Measurements from ENCODE around the gene GPX3.

GPX3 gene

DNA sequence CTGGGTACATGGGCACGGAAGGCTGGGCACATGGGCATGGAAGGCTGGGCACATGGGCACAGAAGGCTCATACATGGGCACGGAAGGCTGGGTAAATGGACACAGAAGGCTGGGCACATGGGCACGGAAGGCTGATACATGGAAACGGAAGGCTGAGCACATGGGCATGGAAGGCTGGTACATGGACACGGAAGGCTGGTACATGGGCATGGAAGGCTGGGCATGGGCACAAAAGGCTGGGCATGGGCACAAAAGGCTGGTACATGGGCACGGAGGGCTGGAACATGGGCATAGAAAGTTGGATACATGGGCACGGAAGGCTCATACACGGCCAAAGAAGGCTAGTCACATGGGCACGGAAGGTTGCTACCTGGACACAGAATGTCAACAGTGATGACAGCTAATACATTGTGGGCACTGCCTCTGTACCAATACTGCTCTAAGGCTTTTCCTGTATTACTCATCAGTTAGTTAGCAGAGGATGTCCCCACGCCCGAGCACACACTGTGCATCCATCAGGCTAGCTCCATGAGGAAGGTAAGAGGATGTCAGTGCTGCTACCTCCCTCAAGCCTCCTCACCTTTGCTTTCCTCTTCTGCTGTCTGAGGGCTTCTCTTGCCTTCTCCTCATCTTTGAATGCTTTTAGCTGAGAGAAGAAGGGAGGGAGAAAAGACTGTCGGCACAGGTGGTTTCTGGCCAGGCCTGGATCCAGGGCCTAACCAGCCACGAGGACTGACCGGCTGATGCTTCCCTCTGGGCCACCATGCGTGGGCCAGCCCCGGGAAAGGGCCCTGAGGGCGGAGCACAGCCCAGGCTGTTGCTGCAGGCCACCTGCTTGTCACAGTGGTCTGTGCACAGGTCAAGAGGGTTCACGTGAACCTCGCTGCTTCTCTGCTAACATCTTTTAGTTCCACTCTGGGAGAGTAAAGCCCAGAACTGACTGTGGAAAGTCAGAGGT lies 14.3 kb downstream of the GPX3 start:
- DNase-seq = no peak

DNA sequence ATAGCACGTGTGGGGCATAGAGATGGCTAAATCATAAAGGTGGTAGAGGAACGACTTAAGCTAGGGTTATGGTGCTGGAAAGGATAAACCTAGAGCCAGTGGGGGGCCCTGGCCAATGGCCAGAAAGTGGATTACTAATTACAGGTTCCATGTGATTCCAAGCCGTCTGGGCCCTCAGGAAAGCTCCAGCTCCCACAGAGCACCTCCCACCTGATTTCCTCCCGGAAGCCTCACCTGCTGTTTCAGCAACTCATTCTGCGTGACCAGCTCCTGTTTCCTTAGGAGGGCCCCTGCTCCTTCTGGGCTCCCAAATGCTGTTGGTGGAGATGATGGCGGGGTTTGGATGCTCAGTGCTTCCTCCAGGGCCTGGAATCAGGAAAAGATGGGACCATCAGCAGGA lies 16.2 kb downstream of the GPX3 start:
- peak; percentile 83 for DNase-seq

DNA sequence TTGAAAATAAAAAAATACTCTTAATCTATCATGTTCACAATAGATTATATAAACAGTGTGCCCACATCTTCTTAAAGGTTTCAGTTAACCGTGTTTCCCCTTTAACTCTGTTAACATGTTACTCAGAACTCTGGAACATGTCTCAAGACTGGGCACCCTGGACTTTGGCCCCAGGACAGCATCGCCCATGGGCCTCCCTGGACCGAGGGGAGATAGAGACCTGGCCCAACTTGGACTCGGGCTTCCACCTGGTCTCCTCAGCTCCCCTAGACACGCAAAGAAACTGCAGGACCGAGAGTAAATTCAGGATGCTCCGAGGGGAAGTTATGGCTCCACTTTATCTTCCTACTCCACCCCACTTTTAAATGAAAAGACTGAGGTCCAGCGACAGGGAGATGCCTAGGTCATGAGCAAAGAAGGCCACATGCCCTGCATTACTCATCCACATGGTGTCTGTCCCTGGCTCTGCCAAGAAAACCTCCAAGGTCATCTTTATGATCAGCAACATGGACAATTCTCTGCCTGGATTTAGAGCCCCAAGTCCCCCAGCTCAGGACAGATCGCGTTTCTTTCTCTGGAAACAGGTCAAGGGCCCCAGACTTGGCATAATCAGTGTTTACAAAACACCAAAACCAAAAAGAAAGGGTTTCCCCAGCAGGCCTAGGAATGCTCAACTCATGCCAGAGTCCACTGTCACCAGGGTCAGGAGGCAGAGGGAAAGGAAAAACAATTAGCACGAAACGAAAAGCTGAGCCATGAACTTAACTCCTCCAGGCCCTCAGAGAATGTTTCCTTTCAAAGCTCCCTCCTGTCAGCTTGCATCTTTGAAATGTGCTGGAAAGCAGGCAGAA lies 17.4 kb downstream of the GPX3 start:
- no peak for DNase-seq

GRCh38 chr5:151038412-151038745 lies 18.0 kb downstream of the GPX3 start:
- DNase-seq = no peak

DNA sequence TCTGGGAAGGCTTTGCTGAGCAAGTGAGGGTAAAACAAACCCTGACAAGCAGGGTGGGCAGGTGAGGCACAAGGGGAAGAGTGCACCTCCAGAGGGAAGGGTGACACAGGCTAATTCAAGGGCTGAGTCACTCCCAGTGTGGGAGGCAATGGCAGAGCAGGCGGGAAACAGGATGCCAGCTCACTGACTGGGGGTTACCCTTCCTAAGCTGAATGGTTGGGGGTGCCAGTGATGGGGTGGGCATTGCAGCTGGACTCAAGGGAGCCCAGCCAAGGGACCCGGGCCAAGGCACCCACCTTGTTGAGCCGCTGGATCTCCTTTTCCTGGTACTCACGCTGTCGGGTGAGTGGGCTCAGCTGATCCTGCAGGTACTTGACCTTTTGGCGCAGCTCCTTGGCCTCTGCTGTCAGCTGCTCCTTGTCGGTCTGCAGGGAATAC lies 18.4 kb downstream of the GPX3 start:
- no peak for DNase-seq

DNA sequence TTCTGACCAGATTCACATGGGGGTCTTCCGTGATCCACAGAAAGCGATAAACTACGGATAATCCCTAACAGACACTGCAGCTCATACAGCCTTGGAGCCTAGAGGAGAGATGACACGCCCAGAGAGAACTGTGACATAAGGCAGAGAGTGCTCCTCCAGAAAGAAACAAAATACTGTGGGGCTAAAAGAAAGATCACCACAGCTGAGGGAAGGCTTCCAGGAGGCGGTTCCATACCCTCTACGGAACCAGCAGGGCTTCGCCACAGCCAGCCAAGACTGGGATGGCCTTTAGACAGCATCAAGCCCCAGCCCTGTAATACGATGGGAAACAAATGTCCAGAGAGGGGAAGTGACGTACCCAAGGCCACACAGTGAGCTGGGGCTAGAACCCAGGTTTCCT lies 19.3 kb downstream of the GPX3 start:
- no peak for DNase-seq

DNA sequence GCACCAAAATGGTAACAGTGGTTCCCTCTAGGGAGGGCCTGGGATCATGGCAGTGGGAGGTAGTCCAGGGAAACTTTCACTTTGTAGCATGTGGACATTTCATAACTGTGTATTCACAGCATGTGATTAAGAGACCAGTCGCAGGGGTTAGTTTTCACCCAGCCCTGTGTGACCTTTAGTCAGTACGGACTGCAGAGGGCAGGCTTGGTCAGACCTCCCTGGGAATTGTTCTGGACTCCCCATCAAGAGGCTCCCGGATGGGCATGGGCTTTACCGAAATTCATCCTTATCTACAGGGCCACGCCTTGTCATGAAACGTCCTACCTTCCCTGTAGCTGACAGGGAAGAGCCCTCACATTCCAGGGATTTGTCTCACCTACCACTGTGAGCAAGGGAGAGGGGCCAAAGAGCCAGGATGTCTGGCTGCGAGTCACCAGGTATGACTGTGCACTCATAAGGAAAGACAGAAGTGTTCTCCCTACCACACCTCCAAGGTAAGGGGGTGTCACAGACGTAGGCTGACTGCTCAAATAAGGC lies 19.9 kb downstream of the GPX3 start:
- DNase-seq = no peak

DNA sequence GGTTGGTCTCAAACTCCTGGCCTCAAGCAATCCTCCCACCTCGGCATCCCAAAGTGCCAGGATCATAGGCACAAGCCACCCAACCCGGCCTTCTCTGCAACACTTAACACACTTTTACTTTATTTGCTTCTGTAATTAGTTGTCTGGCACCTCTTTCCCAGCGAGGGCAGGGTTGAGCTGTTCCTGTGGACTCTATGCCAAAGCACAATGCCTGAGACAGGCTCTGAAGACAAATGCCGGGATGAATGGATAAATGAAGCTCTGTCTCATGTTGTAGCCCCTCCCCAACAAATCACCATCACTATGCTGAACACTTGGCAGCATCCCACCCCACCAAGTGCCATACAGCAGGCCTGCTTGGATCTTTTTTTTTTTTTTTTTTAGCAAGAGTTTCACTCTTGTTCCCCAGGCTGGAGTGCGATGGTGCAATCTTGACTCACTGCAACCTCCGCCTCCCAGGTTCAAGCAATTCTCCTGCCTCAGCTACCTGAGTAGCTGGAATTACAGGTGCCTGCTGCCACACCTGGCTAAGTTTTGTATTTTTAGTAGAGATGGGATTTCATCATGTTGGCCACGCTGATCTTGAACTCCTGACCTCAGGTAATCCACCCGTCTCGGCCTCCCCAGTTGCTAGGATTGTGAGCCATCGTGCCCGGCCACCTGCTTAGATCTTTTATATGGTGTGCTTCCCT lies 21.3 kb downstream of the GPX3 start:
- DNase-seq = no peak

GRCh38 chr5:151042453-151043093 lies 22.2 kb downstream of the GPX3 start:
- DNase-seq = no peak

DNA sequence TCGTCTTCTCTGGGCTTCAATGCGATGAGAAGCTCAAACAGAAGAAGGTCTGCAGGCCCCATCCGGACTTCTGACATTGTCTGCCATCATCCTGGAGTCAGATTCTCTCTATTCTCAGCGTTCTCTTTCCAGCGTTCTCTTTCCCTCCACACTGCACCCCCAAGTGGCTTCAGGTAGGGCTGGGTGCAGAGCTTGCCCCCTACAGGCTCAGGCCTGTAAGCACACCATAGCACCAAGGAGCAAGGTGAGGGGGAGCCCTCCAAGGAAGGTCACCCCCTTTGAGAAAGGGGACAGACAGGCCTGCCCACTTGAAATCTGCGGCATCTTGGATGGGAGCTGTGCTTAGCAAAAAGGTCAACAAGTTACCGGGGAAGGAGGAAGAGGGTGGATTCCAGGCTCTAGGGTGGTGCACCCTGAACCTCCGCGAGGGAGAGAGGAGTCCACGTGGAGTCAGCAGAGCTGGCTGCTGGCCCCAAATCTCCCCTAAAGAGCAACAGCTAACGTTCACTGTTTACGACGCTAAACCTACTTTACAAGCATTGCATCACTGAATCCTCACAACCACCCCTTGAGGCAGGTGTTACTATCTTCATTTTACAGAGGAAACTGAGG lies 27.5 kb downstream of the GPX3 start:
- DNase-seq = no peak

DNA sequence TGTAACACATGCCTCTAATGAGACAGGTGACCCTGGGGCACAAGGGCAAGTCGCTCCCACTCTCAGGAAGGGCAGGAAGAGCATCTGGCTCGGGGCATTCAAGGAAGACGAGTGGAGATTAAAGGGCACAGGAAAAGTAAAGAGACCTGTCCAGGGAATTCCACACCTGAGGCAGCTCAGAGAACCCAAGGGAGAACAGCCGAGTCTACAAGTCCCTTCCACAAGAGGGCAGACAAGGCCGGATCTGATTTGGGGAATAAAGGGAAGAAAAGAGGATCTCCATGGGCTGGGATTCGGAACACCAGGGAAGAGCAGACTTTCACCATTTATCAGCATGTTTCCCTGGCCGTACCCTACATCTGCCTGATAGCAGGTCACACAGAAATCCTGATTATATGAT lies 28.1 kb downstream of the GPX3 start:
- no peak for DNase-seq

- peak; percentile 37 for DNase-seq
These were observed 30.9 kb downstream of the GPX3 start for GRCh38 chr5:151051066-151051930.

GRCh38 chr5:151051931-151052608 lies 31.7 kb downstream of the GPX3 start:
- DNase-seq = no peak

GRCh38 chr5:151052836-151053235 lies 32.4 kb downstream of the GPX3 start:
- no peak for DNase-seq

- no peak for DNase-seq
These were observed 33.5 kb downstream of the GPX3 start for GRCh38 chr5:151053796-151054462.

DNA sequence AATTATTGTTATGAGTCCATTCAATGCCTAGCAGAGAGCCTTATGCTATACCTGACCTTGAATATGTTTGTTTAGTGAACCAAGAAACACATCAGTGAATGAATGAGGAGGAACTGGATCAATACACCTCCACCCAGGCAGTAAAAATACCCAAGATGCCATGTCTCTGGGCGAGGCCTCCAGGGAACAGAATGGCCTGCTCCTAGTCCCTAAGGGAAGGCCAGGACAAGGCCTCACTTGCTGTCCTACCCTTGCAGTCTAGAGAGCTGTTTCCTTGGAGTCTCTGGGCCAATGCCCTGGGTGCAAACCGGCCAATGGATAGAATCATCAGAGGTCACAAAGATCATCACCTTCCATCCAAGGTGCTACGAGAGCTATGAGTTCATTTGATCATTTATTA lies 34.3 kb downstream of the GPX3 start:
- no peak for DNase-seq

GRCh38 chr5:151055336-151055735 lies 34.9 kb downstream of the GPX3 start:
- DNase-seq = no peak

- DNase-seq = no peak
These were observed 36.3 kb downstream of the GPX3 start for GRCh38 chr5:151056379-151057325.

DNA sequence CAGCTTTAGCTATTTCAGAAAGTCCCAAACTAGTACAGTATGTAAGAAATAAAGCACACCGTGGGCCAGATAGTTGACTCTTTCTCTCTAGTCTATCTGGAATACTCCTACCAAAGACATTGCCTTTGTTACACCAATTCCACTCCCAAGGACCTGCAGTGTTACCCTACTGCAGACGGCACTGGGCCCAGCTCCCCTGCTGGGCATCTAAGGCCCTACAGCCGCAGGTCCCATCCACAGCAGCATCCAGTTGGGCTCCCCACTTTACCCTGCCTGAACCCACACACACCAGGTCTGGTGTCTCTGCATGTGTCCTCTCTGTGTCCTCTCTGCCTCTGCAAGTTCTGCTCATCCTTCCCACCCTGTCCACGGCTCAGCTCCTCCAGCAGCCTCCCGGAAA lies 37.9 kb downstream of the GPX3 start:
- no peak for DNase-seq

Data from NCI-H69 (cell line).